Transverse colon (tissue), 4 donors: ENCODE results near the gene PSMD13.
"Not testable (repeated sequence)": the region's sequence is repeated elsewhere in the genome, so short reads cannot be mapped to it uniquely, and the experiment has no call there.

Experiments used
- EP300 ChIP-seq: sonication (generic); formaldehyde crosslinking; IDR thresholded peaks from one replicate; pipeline ENCODE4 v1.6.1; 2017; ENCODE audit warnings: antibody characterized with exemption, low read depth
- POLR2AphosphoS5 ChIP-seq, 3 donors: sonication (generic); formaldehyde crosslinking; IDR thresholded peaks; one replicate each; pipeline ENCODE4 v1.6.1; 2016; ENCODE audit warnings: antibody characterized with exemption in 3 of 3
- TF ChIP-seq, protein P1 (sequence below), 5 experiments: fragments of 200-600 bp in 3 of 5; fragments of 450-650 bp in 2 of 5; sonication (generic) in 3 of 5; IDR thresholded peaks; 1 replicate in 2 of 5; 2 replicates in 3 of 5; pipeline ENCODE4 v1.5.1; 2016 to 2017; ENCODE audit warnings: antibody characterized with exemption in 5 of 5, inconsistent platforms in 3 of 5, mild to moderate bottlenecking in 2 of 5, moderate library complexity in 1 of 5

DNA sequence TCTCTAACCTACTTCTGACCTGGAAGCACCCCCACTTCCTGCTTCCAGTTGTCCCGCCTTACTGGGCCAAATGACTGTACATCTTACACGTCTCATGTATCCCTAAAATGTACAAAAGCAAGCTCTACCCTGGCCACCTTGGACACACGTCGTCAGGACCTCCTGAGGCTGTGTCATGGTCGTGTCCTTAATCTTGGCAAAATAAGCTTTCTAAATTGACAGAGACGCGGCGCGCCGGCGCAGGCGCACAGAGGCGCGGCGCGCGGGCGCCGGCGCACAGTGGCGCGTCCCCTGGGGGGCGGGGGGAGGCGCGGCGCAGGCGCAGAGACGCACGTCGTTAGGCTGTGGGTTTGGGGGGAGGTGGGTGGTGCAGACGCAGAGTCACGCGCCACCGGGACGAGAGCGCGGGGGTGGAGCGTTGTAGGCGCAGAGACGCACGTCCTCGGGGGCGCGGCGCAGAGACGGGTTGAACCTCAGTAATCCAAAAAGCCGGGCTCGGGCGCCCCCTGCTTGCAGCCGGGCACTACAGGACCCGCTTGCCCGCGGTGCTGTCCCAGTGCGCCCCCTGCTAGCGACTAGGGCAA, 47.5 kb upstream of the PSMD13 start:
- TF ChIP-seq POLR2AphosphoS5 (IDR thresholded peaks at IDR 0.05); EP300: not testable (repeated sequence)
- TF ChIP-seq, protein P1, sequence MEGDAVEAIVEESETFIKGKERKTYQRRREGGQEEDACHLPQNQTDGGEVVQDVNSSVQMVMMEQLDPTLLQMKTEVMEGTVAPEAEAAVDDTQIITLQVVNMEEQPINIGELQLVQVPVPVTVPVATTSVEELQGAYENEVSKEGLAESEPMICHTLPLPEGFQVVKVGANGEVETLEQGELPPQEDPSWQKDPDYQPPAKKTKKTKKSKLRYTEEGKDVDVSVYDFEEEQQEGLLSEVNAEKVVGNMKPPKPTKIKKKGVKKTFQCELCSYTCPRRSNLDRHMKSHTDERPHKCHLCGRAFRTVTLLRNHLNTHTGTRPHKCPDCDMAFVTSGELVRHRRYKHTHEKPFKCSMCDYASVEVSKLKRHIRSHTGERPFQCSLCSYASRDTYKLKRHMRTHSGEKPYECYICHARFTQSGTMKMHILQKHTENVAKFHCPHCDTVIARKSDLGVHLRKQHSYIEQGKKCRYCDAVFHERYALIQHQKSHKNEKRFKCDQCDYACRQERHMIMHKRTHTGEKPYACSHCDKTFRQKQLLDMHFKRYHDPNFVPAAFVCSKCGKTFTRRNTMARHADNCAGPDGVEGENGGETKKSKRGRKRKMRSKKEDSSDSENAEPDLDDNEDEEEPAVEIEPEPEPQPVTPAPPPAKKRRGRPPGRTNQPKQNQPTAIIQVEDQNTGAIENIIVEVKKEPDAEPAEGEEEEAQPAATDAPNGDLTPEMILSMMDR (IDR thresholded peaks at IDR 0.05) = not testable (repeated sequence)
